Measurements from ENCODE around the gene PAQR5.
"Not testable (repeated sequence)": the region's sequence is repeated elsewhere in the genome, so short reads cannot be mapped to it uniquely, and the experiment has no call there.

PAQR5 gene

GRCh38 chr15:69293741-69294615, 4.7 kb upstream of the PAQR5 start:
- DNase-seq (ENCODE audit: low read depth, low spot score), result no peak

GRCh38 chr15:69296606-69297005, 2.1 kb upstream of the PAQR5 start:
- no peak for DNase-seq (ENCODE audit: low read depth, low spot score)

- DNase-seq (ENCODE audit: low read depth, low spot score), result no peak
Measured at GRCh38 chr15:69297642-69298353, 914 bp upstream of the PAQR5 start.

GRCh38 chr15:69298354-69298696, 387 bp upstream of the PAQR5 start:
- DNase-seq (ENCODE audit: low read depth, low spot score), result no peak

GRCh38 chr15:69299451-69299886, 757 bp downstream of the PAQR5 start:
- no peak for DNase-seq (ENCODE audit: low read depth, low spot score)

- DNase-seq (ENCODE audit: low read depth, low spot score), result no peak
Measured at GRCh38 chr15:69299943-69300588, 1.4 kb downstream of the PAQR5 start.

- DNase-seq (ENCODE audit: low read depth, low spot score), result not testable (repeated sequence)
Measured at GRCh38 chr15:69301101-69301500, 2.4 kb downstream of the PAQR5 start.

- DNase-seq (ENCODE audit: low read depth, low spot score), result not testable (repeated sequence)
Measured at GRCh38 chr15:69302087-69302486, 3.4 kb downstream of the PAQR5 start.

- no peak for DNase-seq (ENCODE audit: low read depth, low spot score)
Measured at GRCh38 chr15:69302929-69303328, 4.2 kb downstream of the PAQR5 start.

- no peak for DNase-seq (ENCODE audit: low read depth, low spot score)
Measured at GRCh38 chr15:69303337-69304181, 4.8 kb downstream of the PAQR5 start.

GRCh38 chr15:69304182-69304545, 5.5 kb downstream of the PAQR5 start:
- no peak for DNase-seq (ENCODE audit: low read depth, low spot score)

GRCh38 chr15:69305204-69305931, 6.7 kb downstream of the PAQR5 start:
- no peak for DNase-seq (ENCODE audit: low read depth, low spot score)

- no peak for DNase-seq (ENCODE audit: low read depth, low spot score)
Measured at GRCh38 chr15:69305933-69306568, 7.3 kb downstream of the PAQR5 start.

GRCh38 chr15:69307939-69308338, 9.2 kb downstream of the PAQR5 start:
- no peak for DNase-seq (ENCODE audit: low read depth, low spot score)

- no peak for DNase-seq (ENCODE audit: low read depth, low spot score)
Measured at GRCh38 chr15:69308949-69309348, 10.2 kb downstream of the PAQR5 start.

- DNase-seq (ENCODE audit: low read depth, low spot score), result no peak
Measured at GRCh38 chr15:69311319-69311721, 12.6 kb downstream of the PAQR5 start.

- no peak for DNase-seq (ENCODE audit: low read depth, low spot score)
Measured at GRCh38 chr15:69313432-69314000, 14.8 kb downstream of the PAQR5 start.

- DNase-seq (ENCODE audit: low read depth, low spot score), result no peak
Measured at GRCh38 chr15:69314131-69314530, 15.4 kb downstream of the PAQR5 start.

GRCh38 chr15:69314736-69315135, 16.0 kb downstream of the PAQR5 start:
- DNase-seq (ENCODE audit: low read depth, low spot score), result no peak

Measured in activated CD4-positive, CD25-positive, alpha-beta regulatory T cell treated with anti-CD3 and anti-CD28 coated beads, Interleukin-2, amount 50 U/mL, for 16 hours (primary cell).